ENCODE results near the gene SPTBN2.

The SPTBN2 gene

DNA sequence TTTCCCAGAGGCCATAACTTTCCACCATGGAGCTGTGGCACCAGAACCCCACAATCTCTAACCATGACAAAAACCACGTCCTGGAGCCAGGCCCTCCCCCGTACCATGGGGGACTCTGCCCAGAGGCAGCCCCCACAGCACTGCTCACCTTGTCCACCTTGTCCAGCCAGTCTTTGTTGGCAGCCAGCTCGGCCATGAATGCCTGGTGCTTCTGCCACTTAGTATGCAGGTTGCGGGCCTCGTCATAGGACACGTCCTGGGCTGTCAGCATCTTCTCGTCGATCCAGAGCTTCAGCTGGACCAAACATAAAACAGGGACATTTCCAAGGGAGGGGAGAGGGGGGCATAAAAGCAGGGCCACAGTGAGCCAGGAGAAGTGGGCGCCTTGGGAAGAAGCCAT is 30.5 kb downstream of the SPTBN2 start:
- no peaks in the 10 kb centered on the region for H3K4me1 ChIP-seq (ENCODE audit: control insufficient read depth, low read depth, low read length)
- WGBS (ENCODE audit: extremely low coverage, insufficient coverage, low lambda C conversion rate), result no CpG with 5 or more reads among the region's 9 CpGs
- no peaks in the 10 kb centered on the region for H3K27me3 ChIP-seq (ENCODE audit: insufficient read depth, low read length, poor library complexity)
- no peak overlapping the region for H3K23ac ChIP-seq (ENCODE audit: low read length)
- no peak for DNase-seq
- H3K79me1 ChIP-seq (ENCODE audit: low read length), result no peaks in the 10 kb centered on the region
- H3K79me2 ChIP-seq (ENCODE audit: control insufficient read depth, insufficient read depth, low read length), result no peaks in the 10 kb centered on the region
- H3K4me3 ChIP-seq (ENCODE audit: low read length), result no peak overlapping the region
- no peak overlapping the region for H3K4me2 ChIP-seq (ENCODE audit: low read length)
- H2BK120ac ChIP-seq (ENCODE audit: low read depth, low read length), result no peak overlapping the region
- H2BK5ac ChIP-seq (ENCODE audit: low read length), result no peak overlapping the region
- H3K56ac ChIP-seq (ENCODE audit: low read length), result no peak overlapping the region
- no peak overlapping the region for H3K4ac ChIP-seq (ENCODE audit: low read depth, low read length)
- no peak overlapping the region for H2AK5ac ChIP-seq (ENCODE audit: low read length)
- H3K18ac ChIP-seq (ENCODE audit: low read length), result no peak overlapping the region
- H3K9ac ChIP-seq (ENCODE audit: low read length), result no peak overlapping the region
- H3K36me3 ChIP-seq (ENCODE audit: control insufficient read depth, insufficient read depth, low read length), result peaks cover 2% of the 10 kb centered on the region
- no peak overlapping the region for H2BK15ac ChIP-seq (replicated peaks; ENCODE audit: low read depth)
- no peak overlapping the region for H4K8ac ChIP-seq (ENCODE audit: low read depth, low read length)
- no peak overlapping the region for H4K5ac ChIP-seq (ENCODE audit: low read length)
- no peak overlapping the region for H3K27ac ChIP-seq (ENCODE audit: low read depth, low read length)

DNA sequence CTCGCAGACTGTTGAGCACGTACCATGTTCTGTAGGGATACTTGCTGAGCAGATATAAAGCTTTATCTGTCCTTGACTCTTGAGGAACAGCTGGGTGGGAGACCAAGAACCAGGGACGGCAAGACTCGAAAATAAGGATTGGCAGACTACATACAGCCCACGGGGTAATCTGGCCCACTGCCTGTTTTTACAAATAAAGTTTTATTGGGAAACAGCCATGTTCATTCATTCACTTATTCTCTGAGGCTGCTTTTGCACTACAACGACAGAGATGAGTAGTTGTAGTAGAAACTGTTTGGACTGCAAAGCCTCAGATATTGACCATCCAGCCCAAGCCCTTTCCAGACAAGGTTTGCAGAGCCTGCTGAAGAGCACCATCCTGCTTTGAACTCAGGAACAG is 31.0 kb downstream of the SPTBN2 start:
- DNase-seq, result no peak
- no peaks in the 10 kb centered on the region for H3K4me1 ChIP-seq (ENCODE audit: control insufficient read depth, low read depth, low read length)
- H4K8ac ChIP-seq (ENCODE audit: low read depth, low read length), result no peak overlapping the region
- H3K18ac ChIP-seq (ENCODE audit: low read length), result no peak overlapping the region
- no peak overlapping the region for H2AK5ac ChIP-seq (ENCODE audit: low read length)
- no peak overlapping the region for H4K5ac ChIP-seq (ENCODE audit: low read length)
- H3K4me2 ChIP-seq (ENCODE audit: low read length), result no peak overlapping the region
- no peaks in the 10 kb centered on the region for H3K27me3 ChIP-seq (ENCODE audit: insufficient read depth, low read length, poor library complexity)
- no peak overlapping the region for H2BK120ac ChIP-seq (ENCODE audit: low read depth, low read length)
- H3K36me3 ChIP-seq (ENCODE audit: control insufficient read depth, insufficient read depth, low read length), result peaks cover 2% of the 10 kb centered on the region
- H3K79me1 ChIP-seq (ENCODE audit: low read length), result no peaks in the 10 kb centered on the region
- no peak overlapping the region for H2BK5ac ChIP-seq (ENCODE audit: low read length)
- no peak overlapping the region for H3K56ac ChIP-seq (ENCODE audit: low read length)
- H2BK15ac ChIP-seq (replicated peaks; ENCODE audit: low read depth), result no peak overlapping the region
- H3K4me3 ChIP-seq (ENCODE audit: low read length), result no peak overlapping the region
- H3K9ac ChIP-seq (ENCODE audit: low read length), result no peak overlapping the region
- no peak overlapping the region for H3K23ac ChIP-seq (ENCODE audit: low read length)
- no peak overlapping the region for H3K4ac ChIP-seq (ENCODE audit: low read depth, low read length)
- WGBS (ENCODE audit: extremely low coverage, insufficient coverage, low lambda C conversion rate), result no CpG with 5 or more reads among the region's 6 CpGs
- no peak overlapping the region for H3K27ac ChIP-seq (ENCODE audit: low read depth, low read length)
- no peaks in the 10 kb centered on the region for H3K79me2 ChIP-seq (ENCODE audit: control insufficient read depth, insufficient read depth, low read length)

DNA sequence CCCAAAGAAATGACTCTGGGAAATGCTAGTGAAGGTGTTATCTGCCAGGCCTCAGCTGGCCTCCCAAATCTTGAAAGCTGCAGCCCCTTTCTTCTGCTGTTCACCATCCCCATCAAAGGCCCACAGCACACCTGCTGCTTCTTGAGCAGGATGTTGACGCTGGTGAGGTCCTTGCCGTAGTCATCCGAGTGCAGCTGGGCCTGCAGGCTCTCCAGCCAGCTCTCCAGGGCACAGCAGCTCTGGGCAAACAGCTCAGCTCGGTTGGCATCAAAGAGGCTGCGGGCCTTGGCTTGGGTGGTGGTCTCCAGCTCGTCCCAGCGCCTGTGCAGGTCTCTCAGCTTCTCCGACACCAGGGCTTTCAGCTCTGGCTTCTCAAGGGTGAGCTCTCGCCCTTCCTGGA is 32.9 kb downstream of the SPTBN2 start:
- H3K23ac ChIP-seq (ENCODE audit: low read length), result no peak overlapping the region
- no peak overlapping the region for H2AK5ac ChIP-seq (ENCODE audit: low read length)
- whole genome bisulfite sequencing (ENCODE audit: extremely low coverage, insufficient coverage, low lambda C conversion rate), result no CpG with 5 or more reads among the region's 9 CpGs
- H4K8ac ChIP-seq (ENCODE audit: low read depth, low read length), result no peak overlapping the region
- no peaks in the 10 kb centered on the region for H3K79me1 ChIP-seq (ENCODE audit: low read length)
- no peak overlapping the region for H3K4ac ChIP-seq (ENCODE audit: low read depth, low read length)
- no peak overlapping the region for H3K18ac ChIP-seq (ENCODE audit: low read length)
- H2BK5ac ChIP-seq (ENCODE audit: low read length), result no peak overlapping the region
- H3K79me2 ChIP-seq (ENCODE audit: control insufficient read depth, insufficient read depth, low read length), result no peaks in the 10 kb centered on the region
- no peak overlapping the region for H2BK15ac ChIP-seq (replicated peaks; ENCODE audit: low read depth)
- no peak overlapping the region for H4K5ac ChIP-seq (ENCODE audit: low read length)
- peaks cover 2% of the 10 kb centered on the region for H3K36me3 ChIP-seq (ENCODE audit: control insufficient read depth, insufficient read depth, low read length)
- H3K9ac ChIP-seq (ENCODE audit: low read length), result no peak overlapping the region
- no peak for DNase-seq
- H3K4me1 ChIP-seq (ENCODE audit: control insufficient read depth, low read depth, low read length), result no peaks in the 10 kb centered on the region
- no peaks in the 10 kb centered on the region for H3K27me3 ChIP-seq (ENCODE audit: insufficient read depth, low read length, poor library complexity)
- H3K4me3 ChIP-seq (ENCODE audit: low read length), result no peak overlapping the region
- H3K56ac ChIP-seq (ENCODE audit: low read length), result no peak overlapping the region
- no peak overlapping the region for H3K27ac ChIP-seq (ENCODE audit: low read depth, low read length)
- H3K4me2 ChIP-seq (ENCODE audit: low read length), result no peak overlapping the region
- no peak overlapping the region for H2BK120ac ChIP-seq (ENCODE audit: low read depth, low read length)

DNA sequence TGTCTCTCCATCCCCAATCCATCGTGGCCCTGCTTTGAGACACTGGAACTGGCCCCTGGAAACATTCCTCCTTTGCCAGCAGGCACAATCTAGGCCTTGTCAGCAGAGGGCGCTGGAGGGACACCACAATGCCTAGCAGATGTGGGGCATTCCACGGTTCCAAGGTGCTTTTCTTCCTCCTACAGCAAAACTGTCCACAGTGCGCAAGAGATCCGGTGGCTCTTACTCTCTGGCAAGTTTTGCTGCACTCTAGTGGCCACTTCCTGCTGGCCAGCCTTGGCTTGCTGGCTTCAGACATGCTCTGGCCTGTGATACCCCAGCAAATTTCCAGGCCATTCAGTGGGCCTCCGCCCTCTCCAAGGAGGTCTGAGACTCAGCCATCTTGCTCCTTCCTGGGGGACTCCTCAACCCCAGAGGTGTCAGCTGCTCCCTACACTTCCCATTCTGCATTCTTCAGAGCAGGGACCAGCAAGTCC is 34.2 kb downstream of the SPTBN2 start:
- Histone ChIP-seq H2BK5ac (ENCODE audit: low read length) (no peak overlapping the region), H2BK120ac (ENCODE audit: low read depth, low read length) (no peak overlapping the region), H3K4me1 (ENCODE audit: control insufficient read depth, low read depth, low read length) (no peaks in the 10 kb centered on the region), H4K5ac (ENCODE audit: low read length) (no peak overlapping the region), H3K4me3 (ENCODE audit: low read length) (no peak overlapping the region), H3K56ac (ENCODE audit: low read length) (no peak overlapping the region), H3K36me3 (ENCODE audit: control insufficient read depth, insufficient read depth, low read length) (peaks cover 2% of the 10 kb centered on the region), H3K27me3 (ENCODE audit: insufficient read depth, low read length, poor library complexity) (no peaks in the 10 kb centered on the region), H3K23ac (ENCODE audit: low read length) (no peak overlapping the region), H3K9ac (ENCODE audit: low read length) (no peak overlapping the region), H3K79me2 (ENCODE audit: control insufficient read depth, insufficient read depth, low read length) (no peaks in the 10 kb centered on the region), H3K4ac (ENCODE audit: low read depth, low read length) (no peak overlapping the region), H4K8ac (ENCODE audit: low read depth, low read length) (no peak overlapping the region), H2AK5ac (ENCODE audit: low read length) (no peak overlapping the region), H3K79me1 (ENCODE audit: low read length) (no peaks in the 10 kb centered on the region), H3K18ac (ENCODE audit: low read length) (no peak overlapping the region), H3K4me2 (ENCODE audit: low read length) (no peak overlapping the region), H2BK15ac (replicated peaks; ENCODE audit: low read depth) (no peak overlapping the region), H3K27ac (ENCODE audit: low read depth, low read length) (no peak overlapping the region)
- WGBS (ENCODE audit: extremely low coverage, insufficient coverage, low lambda C conversion rate), result no CpG with 5 or more reads among the region's 6 CpGs
- peak; percentile 99 for DNase-seq

DNA sequence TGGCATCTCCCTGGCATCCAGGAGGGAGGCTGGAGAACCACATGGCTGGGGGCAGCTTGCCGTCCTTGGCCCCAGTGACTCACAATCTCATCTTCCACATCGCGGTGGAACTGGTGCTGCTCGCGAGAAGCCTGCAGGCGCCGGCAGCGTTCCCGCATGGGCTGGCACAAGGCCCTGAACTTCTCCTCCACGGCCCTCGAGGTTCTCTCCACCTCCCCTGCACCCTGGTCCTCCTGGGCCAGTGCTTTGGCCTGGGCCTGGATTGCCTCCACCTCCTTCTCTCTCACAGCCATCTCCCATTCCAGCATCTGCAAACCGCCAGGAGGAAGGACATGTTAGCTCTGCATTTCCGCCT is 35.0 kb downstream of the SPTBN2 start:
- peaks cover 2% of the 10 kb centered on the region for H3K36me3 ChIP-seq (ENCODE audit: control insufficient read depth, insufficient read depth, low read length)
- no peak overlapping the region for H3K4ac ChIP-seq (ENCODE audit: low read depth, low read length)
- no peak overlapping the region for H4K5ac ChIP-seq (ENCODE audit: low read length)
- no peaks in the 10 kb centered on the region for H3K79me1 ChIP-seq (ENCODE audit: low read length)
- no peak overlapping the region for H3K4me2 ChIP-seq (ENCODE audit: low read length)
- H3K4me3 ChIP-seq (ENCODE audit: low read length), result no peak overlapping the region
- no peak overlapping the region for H4K8ac ChIP-seq (ENCODE audit: low read depth, low read length)
- no peak overlapping the region for H3K9ac ChIP-seq (ENCODE audit: low read length)
- no peak overlapping the region for H3K23ac ChIP-seq (ENCODE audit: low read length)
- no peak overlapping the region for H2BK5ac ChIP-seq (ENCODE audit: low read length)
- DNase-seq, result no peak
- no peak overlapping the region for H3K56ac ChIP-seq (ENCODE audit: low read length)
- H3K79me2 ChIP-seq (ENCODE audit: control insufficient read depth, insufficient read depth, low read length), result no peaks in the 10 kb centered on the region
- no peak overlapping the region for H2BK120ac ChIP-seq (ENCODE audit: low read depth, low read length)
- no peak overlapping the region for H2BK15ac ChIP-seq (replicated peaks; ENCODE audit: low read depth)
- no peaks in the 10 kb centered on the region for H3K27me3 ChIP-seq (ENCODE audit: insufficient read depth, low read length, poor library complexity)
- no CpG with 5 or more reads among the region's 13 CpGs for WGBS (ENCODE audit: extremely low coverage, insufficient coverage, low lambda C conversion rate)
- H3K4me1 ChIP-seq (ENCODE audit: control insufficient read depth, low read depth, low read length), result no peaks in the 10 kb centered on the region
- H2AK5ac ChIP-seq (ENCODE audit: low read length), result no peak overlapping the region
- H3K27ac ChIP-seq (ENCODE audit: low read depth, low read length), result no peak overlapping the region
- H3K18ac ChIP-seq (ENCODE audit: low read length), result no peak overlapping the region

- Histone ChIP-seq H3K56ac (ENCODE audit: low read length) (no peak overlapping the region), H4K8ac (ENCODE audit: low read depth, low read length) (no peak overlapping the region), H2AK5ac (ENCODE audit: low read length) (no peak overlapping the region), H2BK5ac (ENCODE audit: low read length) (no peak overlapping the region), H3K27me3 (ENCODE audit: insufficient read depth, low read length, poor library complexity) (no peaks in the 10 kb centered on the region), H3K36me3 (ENCODE audit: control insufficient read depth, insufficient read depth, low read length) (peaks cover 2% of the 10 kb centered on the region), H3K4me1 (ENCODE audit: control insufficient read depth, low read depth, low read length) (no peaks in the 10 kb centered on the region), H3K79me2 (ENCODE audit: control insufficient read depth, insufficient read depth, low read length) (no peaks in the 10 kb centered on the region), H3K4me3 (ENCODE audit: low read length) (no peak overlapping the region), H3K27ac (ENCODE audit: low read depth, low read length) (no peak overlapping the region), H3K4me2 (ENCODE audit: low read length) (no peak overlapping the region), H4K5ac (ENCODE audit: low read length) (no peak overlapping the region), H3K9ac (ENCODE audit: low read length) (no peak overlapping the region), H3K4ac (ENCODE audit: low read depth, low read length) (no peak overlapping the region), H3K23ac (ENCODE audit: low read length) (no peak overlapping the region), H2BK120ac (ENCODE audit: low read depth, low read length) (no peak overlapping the region), H3K18ac (ENCODE audit: low read length) (no peak overlapping the region), H3K79me1 (ENCODE audit: low read length) (no peaks in the 10 kb centered on the region), H2BK15ac (replicated peaks; ENCODE audit: low read depth) (no peak overlapping the region)
- WGBS (ENCODE audit: extremely low coverage, insufficient coverage, low lambda C conversion rate), result no CpG with 5 or more reads among the region's 15 CpGs
- DNase-seq, result no peak
Measured at GRCh38 chr11:66693356-66694055, 35.5 kb downstream of the SPTBN2 start.
